Neural progenitor cell (in vitro differentiated cells): ENCODE results near the gene STEAP2.

Source experiments
- EZH2 ChIP-seq: fragments of 200-600 bp; sonication (generic); IDR thresholded peaks from 2 replicates; pipeline ENCODE4 v1.6.1; 2017; ENCODE audit warnings: antibody characterized with exemption, mild to moderate bottlenecking, moderate library complexity
- TF ChIP-seq, protein P1 (sequence below): fragments of 200-600 bp; sonication (generic); IDR thresholded peaks from 2 replicates; pipeline ENCODE4 v1.5.1; 2017; ENCODE audit warnings: antibody characterized with exemption, mild to moderate bottlenecking

- TF ChIP-seq, protein P1, sequence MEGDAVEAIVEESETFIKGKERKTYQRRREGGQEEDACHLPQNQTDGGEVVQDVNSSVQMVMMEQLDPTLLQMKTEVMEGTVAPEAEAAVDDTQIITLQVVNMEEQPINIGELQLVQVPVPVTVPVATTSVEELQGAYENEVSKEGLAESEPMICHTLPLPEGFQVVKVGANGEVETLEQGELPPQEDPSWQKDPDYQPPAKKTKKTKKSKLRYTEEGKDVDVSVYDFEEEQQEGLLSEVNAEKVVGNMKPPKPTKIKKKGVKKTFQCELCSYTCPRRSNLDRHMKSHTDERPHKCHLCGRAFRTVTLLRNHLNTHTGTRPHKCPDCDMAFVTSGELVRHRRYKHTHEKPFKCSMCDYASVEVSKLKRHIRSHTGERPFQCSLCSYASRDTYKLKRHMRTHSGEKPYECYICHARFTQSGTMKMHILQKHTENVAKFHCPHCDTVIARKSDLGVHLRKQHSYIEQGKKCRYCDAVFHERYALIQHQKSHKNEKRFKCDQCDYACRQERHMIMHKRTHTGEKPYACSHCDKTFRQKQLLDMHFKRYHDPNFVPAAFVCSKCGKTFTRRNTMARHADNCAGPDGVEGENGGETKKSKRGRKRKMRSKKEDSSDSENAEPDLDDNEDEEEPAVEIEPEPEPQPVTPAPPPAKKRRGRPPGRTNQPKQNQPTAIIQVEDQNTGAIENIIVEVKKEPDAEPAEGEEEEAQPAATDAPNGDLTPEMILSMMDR: no peak
- no peak for TF ChIP-seq EZH2
Observed at GRCh38 chr7:90256778-90257177, 45.2 kb downstream of the STEAP2 start.
